COLO668 (cell line): Measurements from ENCODE around the gene XYLT1.

Experiments
- DNase-seq: peaks from one replicate; lab custom pipeline; 2025; ENCODE audit not compliant: unreplicated experiment; lab: John Stamatoyannopoulos, UW

The XYLT1 gene

DNA sequence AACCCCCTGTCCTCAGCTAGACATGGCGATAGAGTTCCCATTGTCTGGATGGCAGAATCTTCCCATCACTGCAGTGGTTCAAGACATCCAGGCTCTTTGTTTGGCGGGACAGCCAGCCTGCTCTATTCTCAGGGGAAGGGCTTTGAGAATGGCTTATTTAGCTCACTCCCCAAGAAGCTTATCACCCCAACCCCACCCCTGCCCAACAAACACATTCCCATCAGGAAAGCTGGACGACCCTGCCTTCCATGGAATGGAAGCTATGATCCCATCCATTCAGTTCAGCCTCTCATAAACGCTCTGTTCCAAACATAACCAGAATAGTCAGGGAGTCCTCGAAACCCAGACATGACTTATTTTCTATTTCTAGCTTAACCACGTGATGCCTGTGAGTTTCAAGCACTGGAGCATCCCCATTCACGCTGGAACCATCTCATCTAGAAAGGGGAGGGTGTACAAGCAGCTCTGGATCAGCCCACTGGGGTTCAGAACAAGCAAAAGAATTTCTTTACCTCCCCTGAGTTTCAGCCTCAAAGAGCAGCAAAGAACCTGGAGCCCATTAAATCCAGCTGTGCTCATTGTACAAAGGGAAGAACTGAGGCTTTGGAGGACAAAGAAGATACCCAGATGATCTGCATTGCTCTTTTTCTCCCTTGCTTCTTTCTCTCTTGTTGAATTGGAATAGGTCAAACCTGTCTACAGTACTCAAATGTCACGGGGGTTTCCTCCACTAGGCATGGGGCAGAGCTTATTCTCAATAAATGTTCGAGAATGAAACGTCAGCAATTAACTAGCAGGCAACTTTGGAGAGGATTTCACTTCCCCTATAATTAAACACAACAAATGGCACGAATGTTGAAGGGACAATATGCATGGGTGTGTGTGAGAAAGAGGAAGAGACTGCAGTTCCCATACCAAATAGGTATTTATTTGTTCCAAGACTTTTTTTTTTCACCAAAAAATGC lies 93.1 kb downstream of the XYLT1 start:
- no peak for DNase-seq

DNA sequence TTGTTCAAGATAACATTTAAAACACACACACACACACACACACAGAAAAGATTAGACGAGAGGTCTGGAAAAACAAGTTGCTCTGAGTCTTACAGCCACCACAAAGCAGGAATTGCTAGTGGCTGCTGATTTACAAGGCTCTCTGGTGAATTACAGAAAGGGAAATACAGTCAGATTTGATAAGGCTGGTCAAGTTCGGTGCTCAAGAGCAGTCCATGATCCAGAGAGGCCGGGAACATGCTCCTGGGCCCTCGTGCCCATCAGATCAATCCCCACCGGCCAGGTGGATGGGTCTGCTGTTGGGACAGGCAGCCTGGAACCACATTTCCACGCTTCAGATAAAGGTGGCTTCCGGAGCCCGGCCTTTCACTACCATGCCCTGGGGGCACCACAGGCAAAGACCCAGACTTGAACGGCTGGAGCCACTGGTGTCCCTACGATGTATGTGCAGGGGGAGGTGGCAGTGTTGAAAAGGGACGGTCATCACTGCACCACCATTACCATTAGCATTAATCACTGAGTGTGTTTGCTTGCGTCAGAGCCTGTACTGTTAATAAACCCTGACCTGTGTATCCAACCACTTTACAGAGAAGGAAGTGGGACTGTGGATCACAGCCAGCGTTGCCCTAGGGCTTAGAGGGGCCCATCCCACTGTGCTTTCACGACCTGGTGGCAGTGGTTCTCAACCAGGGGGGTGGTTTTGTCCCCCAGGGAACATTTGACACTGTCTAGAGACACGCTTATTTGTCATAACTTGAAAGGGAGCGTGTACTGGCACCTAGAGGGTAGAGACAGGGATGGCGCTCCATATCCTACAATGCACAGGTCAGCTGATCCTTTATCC lies 95.1 kb downstream of the XYLT1 start:
- no peak for DNase-seq

DNA sequence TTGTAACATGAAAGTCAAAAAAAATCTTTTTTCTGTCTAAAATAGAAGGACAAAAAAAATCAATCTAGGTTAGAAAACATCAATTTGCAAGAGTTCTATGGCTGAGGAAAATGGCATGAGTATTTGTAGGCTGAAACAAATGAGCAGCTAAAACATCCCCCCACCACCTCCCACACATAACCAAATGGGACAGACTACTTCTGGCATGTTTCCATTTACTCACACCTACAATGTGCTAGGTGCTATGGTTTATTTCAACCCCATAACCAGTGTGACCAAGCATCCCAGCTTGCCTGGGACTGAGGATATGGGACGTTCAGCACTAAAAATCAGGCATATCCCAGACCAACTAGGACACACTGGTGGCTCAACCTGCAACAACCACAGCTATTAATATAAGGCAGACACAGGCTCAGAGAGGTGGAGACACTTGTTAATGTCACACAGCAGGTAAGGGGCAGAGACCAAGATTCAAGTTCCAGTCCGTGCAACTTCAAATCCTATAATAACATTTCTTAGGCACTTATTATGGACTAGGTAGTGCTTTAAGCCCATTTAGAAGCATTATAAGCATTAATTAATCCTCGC lies 96.0 kb downstream of the XYLT1 start:
- DNase-seq: no peak

DNA sequence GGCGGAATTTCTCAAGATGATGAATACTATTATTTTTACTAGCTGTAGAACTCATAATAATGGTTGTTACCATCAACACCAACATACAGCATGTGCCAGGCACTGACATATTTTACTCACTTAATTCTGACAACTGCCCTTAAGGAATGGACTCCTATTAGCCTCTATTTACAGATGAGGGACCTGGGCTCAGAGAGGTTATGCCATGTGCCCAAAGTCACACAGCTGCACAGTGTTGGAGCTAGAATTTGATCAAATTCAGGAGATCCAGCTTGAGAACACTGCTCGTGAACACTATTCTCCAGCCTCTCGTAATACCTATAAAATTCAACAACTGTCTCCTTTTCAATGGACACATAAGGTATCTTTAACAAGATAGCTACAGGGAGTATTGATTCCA lies 97.2 kb downstream of the XYLT1 start:
- DNase-seq: no peak

DNA sequence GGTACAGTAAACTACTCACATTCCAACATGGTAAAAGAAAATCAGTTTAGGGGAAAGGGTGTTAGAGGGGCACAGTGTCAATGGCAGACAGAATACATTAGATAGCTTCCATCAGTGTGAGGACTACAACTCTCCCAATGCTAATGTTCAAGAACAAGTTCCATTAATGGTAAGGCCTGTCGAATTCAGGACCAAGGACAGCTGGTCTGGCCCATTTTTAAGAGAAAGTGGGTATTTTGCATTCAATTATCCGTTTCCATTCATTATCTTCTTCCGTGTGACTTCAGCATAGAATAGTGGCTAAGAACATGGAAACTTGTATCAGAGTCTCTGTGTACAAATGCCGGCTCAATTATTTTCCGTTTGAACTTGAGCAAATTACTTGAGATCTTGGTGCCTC lies 98.4 kb downstream of the XYLT1 start:
- DNase-seq: no peak

DNA sequence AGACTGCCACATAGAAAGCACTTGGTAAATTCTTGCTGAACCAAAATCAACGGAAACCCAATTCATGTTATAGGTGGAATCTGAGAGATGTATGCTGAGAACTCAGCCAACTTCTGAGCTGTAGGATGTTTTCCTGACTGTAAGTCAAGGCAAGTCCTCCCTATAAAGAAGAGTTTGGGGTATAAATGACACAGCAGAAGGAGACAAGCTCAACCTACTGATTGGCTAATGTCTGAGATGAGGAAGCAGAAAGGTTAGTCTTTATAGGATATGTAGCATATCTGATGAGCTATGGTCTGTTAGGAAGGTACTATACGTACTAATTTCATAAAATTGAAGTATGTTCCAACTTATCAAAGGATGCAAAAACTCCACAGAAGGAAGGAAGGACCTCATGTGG lies 99.5 kb downstream of the XYLT1 start:
- no peak for DNase-seq

DNA sequence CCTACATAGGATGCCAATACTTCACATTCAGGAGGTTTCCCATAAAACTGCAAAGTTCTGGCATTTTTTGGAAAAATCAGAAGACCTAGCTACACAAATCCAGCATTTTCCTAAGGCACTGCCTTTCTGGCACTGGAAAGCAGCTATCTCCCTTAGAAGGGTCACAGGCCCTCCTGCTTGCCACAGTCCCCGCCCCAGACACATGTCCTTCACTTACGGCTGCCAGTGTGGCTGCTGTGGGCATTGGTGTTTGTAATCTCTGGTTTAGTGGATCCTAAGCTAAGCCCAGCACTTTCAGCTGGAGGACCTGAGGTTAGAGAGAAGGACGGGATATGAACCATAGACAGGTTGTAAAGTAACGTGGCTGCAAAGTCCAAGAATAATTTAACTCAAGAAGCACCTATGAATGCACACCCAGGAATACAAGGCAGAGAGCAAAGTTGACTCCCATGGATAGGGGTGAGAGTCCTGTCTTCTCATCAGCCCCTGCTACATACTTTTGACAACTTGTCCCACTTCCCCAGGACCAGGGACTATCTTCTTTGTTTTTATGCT lies 100.0 kb downstream of the XYLT1 start:
- no peak for DNase-seq

DNA sequence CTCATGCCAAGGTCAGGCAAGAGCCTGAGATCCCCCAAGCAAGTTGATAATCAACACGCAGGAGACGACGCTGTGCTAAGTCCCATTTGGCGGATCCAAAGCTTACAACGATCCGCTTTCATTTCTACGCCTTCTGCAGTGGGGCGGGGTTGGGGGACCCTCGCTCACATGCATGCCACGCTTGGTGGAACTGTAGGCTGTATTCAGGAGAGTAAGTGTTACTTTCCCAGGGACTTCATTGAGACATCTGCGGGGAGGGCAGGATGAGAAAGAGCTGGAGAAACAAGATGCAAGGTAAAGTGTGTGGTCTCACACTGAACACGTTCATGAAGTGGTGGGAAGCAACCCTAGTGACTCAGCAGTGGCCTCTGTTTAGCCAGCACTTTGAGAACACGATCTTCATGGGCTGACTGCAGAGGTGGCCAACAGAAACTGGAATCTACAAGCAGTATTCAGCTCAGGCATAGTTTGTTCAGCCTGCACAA lies 100.5 kb downstream of the XYLT1 start:
- no peak for DNase-seq

DNA sequence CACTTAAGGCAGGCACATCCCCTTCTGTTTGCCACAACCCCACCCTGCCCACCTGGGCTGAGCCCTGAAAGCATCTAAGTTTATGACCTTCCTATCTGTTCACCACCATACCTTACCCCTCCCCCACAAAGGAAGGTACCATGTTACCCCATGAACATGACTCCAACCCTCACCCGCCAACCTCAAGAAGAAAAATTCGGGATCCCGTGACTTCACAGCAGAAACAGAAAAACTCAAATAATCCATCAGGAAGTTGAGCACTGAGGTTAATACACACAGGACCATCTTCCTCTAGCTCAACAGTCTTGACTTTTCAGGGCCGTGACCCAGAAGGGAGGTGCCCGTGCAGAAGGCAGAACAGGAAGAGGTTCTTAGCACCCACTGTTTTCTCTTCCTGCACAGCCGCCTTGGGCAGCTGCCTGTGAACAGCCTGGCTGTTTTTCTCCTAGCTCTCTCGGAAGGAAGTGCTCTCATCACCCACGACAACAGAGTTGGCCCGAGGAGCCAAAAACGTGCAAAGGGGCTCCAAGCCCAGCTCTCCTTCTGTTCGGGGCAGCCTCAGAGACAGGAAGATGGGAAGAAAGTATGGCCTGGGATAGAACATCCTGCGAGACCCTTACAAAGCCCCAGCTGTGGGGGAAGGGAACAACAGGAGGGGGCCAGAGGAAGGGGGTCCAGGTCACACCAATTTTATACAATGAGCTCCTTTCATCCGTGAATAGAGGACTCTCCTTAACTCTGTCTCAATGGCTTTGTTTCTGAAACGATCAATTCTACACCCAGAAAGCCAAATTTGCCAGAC lies 101.1 kb downstream of the XYLT1 start:
- DNase-seq: no peak

DNA sequence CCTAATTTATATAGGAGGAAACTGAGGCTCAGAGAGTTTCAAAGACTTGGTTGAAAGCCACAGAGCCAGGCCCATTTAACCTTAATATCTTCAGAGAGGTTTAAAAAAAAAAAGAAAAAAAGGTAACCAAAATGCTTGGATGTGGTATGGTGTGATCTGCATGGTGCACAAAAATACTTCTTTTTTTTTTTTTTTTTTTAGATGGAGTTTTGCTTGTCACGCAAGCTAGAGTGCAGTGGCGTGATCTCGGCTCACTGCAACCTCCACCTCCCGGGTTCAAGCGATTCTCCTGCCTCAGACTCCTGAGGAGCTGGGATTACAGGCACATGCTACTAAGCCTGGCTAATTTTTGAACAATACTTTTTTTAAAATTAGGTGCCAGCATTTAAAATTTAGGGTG lies 101.8 kb downstream of the XYLT1 start:
- no peak for DNase-seq

DNA sequence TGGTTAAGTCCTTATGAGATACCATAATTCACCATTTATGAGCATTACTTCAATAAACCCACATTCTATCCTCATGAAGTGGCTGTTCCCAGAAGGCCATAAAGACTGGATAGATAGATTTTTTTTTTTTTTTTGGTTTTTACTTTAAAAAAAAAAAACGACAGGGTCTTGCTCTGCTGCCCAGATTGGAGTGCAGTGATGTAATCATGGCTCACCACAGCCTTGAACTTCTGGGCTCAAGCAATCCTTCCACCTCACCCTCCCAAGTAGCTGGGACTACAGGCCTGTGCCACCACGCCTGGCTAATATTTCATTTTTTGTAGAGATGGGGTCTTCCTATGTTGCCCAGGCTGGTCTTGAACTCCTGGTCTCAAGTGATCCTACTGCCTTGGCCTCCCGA lies 102.3 kb downstream of the XYLT1 start:
- no peak for DNase-seq

DNA sequence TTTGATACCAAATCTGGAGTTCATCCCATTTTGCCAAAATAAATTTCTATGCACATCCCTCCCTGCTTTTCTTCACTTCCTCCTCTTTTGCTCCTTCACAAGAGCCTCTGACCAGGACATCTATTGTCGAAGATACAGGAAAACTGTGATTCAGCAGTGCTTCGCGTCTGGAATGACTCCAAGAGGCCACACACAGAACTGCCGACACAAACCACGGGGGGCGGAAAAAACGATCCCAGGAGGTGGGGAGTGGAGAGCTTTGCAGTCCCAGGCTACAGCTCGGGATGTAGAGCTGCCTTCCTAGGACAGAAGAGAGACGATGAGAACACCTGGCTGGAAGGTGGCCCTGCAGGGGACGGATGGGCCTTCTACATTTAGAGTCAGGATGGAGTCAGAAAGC lies 102.8 kb downstream of the XYLT1 start:
- DNase-seq: no peak

DNA sequence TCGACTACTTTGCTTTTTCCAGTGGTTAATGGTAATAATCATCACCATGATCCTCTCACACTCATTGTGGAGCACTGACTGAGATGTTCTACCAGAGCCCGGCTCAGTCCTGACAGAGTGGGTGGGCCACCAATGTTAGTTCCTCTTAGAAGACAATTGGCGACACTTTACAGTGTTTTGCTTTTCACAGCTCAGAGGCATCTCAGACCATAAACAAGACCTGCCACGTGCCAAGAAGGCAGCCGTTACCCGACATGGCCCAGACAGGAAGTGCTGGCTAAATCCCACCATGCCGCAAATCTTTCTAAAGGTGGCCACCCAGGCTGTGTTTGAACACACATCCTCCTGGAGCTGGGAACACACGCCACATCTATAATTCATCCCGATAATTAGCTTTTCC lies 103.7 kb downstream of the XYLT1 start:
- no peak for DNase-seq

DNA sequence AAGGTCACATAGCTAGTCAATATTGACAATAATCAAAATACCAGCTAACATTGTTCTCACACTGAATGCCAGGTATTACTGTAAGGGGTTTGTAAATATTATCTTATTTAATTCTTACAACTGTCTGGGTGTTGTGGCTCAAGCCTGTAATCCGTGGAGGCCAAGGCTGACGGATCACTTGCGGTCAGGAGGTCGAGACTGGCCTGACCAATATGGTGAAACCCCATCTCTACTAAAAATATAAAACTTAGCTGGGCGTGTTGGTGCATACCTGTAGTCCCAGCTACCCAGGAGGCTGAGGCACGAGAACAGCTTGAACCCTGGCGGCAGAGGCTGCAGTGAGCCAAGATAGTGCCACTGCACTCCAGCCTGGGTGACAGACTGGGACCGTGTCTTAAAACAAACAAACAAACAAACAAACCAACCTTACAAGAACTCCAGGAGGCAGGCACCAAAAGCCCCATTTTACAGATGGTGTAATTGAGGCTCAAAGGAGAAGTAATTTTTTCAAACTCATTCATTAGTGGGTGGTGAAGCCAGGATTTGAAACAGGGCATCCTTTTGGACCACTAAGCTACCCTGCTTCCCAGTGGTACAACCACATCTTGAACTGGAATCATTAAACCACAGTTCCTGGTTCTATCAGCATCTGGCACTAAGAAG lies 104.3 kb downstream of the XYLT1 start:
- no peak for DNase-seq

DNA sequence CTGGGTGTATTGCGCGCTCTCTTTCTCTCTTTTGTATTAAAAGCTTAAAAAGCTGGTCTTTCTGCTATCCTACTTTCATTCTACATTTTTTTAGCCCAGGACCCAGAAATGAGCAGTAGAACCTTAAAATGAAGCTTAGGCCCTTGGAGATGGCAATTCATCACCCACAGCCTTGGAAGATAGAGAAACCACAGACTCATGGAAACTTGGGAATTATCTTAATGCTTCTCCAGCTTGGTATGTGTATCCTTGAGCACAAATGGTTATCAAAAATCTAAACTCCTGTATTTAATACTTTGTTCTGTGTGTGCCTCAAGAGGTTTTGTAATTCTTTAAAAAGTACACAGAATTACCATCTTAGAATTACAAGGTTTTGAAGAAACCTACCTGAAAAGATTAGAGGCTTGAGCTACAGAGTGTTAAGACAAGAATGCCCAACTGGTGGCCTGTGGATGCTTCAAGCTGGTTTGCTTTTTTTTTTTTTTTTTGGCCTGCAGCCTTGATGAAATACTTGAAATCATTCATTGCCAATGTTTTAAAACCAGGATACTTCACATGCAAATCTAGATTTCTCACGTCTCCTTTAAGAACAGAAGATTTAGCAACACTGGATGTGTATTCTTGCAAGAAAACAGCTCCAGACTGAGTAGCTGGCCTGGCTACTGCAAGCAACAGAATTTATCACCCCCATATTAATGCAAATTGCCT lies 105.0 kb downstream of the XYLT1 start:
- DNase-seq: no peak

DNA sequence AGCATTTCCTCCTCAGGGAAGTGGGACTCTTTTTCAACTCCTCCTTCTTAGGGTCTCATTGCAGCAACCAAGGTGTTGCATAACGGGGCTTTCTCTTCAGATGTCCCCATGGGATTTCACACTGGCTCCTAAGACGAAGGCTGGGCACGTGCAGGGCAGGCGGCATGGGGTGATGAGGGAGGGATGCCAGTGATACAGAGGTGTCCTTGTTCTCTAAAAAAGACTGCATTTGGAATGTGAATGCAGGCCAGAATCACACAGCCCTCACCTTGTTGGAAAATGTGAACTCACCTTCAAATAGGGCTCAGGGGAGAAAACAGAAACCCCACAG lies 105.6 kb downstream of the XYLT1 start:
- DNase-seq: no peak

DNA sequence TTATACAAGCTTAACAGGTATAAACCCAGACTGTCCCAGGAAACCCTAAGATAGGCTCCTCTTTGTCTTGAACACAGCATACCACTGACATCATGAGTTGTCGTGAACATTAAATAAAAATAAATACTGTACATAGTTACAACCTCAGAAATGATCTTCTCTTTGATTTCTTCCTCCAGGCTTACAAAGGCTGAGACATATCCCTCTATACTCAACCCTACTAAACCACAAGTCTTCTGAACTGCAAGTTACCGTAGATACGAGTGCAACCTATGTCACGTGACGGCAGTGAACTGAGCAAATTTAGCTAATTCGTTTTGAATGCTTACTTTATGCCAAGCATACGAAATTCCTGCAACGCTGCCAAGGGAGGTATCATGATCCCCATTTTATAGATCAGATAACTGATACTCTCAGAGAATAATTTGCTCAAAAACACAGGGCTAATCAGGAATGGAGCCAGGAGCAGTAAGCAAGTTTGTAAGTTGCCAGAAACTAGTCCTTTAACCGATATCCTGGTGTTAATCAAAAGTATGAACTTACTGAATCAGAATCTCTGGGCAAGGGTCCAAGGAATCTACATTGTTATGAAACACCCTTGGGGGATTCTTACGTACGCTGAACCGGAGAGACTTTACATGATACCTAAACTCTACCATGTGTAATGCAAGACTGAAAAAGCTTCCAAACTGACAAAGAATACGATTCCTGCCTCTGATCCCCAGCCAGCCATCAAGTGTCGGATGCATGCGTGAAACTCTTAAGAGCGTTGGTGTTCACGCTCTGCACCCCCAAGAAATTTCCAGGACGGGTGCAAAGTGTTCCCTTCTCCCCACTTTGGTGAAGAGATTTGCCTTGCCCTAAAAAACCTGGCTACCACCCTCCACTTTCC lies 106.2 kb downstream of the XYLT1 start:
- no peak for DNase-seq

DNA sequence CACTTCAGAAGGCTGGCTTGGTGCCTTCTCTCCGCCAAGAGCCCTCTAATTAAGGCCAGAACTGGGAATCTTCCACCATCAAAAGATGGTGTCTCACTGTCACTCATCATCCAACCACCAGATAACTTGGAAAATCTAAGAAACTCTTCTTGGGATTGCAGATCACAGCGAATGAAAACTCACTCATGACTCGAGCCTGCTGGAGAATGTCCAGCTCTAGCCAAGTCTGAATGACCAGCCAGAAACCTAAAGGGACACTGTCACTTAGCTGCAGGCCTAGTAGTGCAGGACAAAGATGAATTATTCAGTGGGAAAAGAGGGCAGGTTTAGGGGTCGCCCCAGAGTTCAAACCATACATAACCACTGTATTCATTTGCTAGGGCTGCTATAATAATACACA lies 107.8 kb downstream of the XYLT1 start:
- no peak for DNase-seq
